HUES64 (cell line): ENCODE measurements around the gene WNT7B.

ENCODE experiments used
- H3K27ac ChIP-seq: 2 replicates; pipeline ENCODE4 v1.7.0; 2013; ENCODE audit warnings: low read depth, low read length, inconsistent platforms
- H3K27me3 ChIP-seq: 2 replicates; pipeline ENCODE4 v1.6.1; 2013; ENCODE audit warnings: mild to moderate bottlenecking, low read length; ENCODE audit not compliant: insufficient read depth
- H3K36me3 ChIP-seq: 2 replicates; pipeline ENCODE4 v1.6.1; 2013; ENCODE audit warnings: mild to moderate bottlenecking, low read length; ENCODE audit not compliant: insufficient read depth
- H3K4me1 ChIP-seq: 2 replicates; pipeline ENCODE4 v1.6.1; 2013; ENCODE audit warnings: mild to moderate bottlenecking, low read length, moderate library complexity; ENCODE audit not compliant: insufficient read depth
- H3K4me3 ChIP-seq: 2 replicates; pipeline ENCODE4 v1.5.1; 2013; ENCODE audit warnings: mild to moderate bottlenecking, low read length, moderate library complexity
- H3K9ac ChIP-seq: 2 replicates; pipeline ENCODE4 v1.6.1; 2013; ENCODE audit warnings: mild to moderate bottlenecking, low read depth, low read length
- H3K9me3 ChIP-seq: 2 replicates; pipeline ENCODE4 v1.6.1; 2013; ENCODE audit warnings: low read depth, low read length; ENCODE audit not compliant: insufficient read depth
- WGBS: fragments of 150-250, 120-280 bp; methylation state at CpG from one replicate; pipeline ENCODE4 v1.1.7; 2013; ENCODE audit warnings: missing lambda C conversion rate; 5-methylcytosine and 5-hydroxymethylcytosine counted together

Gene WNT7B

GRCh38 chr22:45931042-45931441 is 45.9 kb downstream of the WNT7B start:
- no peak overlapping the region for H3K27ac ChIP-seq
- H3K9me3 ChIP-seq = no peaks in the 10 kb centered on the region
- H3K27me3 ChIP-seq = no peaks in the 10 kb centered on the region
- no peaks in the 10 kb centered on the region for H3K36me3 ChIP-seq
- H3K9ac ChIP-seq = no peak overlapping the region
- whole genome bisulfite sequencing = 95% methylated on average over 38 of the region's 38 CpGs
- H3K4me1 ChIP-seq = no peaks in the 10 kb centered on the region
- H3K4me3 ChIP-seq = no peak overlapping the region

- Histone ChIP-seq H3K27ac (no peak overlapping the region), H3K9me3 (no peaks in the 10 kb centered on the region), H3K27me3 (no peaks in the 10 kb centered on the region), H3K4me3 (no peak overlapping the region), H3K9ac (no peak overlapping the region), H3K36me3 (no peaks in the 10 kb centered on the region), H3K4me1 (no peaks in the 10 kb centered on the region)
- WGBS = 88% methylated on average over 14 of the region's 14 CpGs
Measured at GRCh38 chr22:45930324-45930723, 46.6 kb downstream of the WNT7B start.

- no peaks in the 10 kb centered on the region for H3K36me3 ChIP-seq
- 93% methylated on average over 4 of the region's 4 CpGs for WGBS
Measured at GRCh38 chr22:45929649-45930048, 47.3 kb downstream of the WNT7B start.

GRCh38 chr22:45928726-45929368 is 48.1 kb downstream of the WNT7B start:
- Histone ChIP-seq H3K4me1 (no peaks in the 10 kb centered on the region), H3K4me3 (no peak overlapping the region), H3K27ac (no peak overlapping the region), H3K36me3 (no peaks in the 10 kb centered on the region), H3K27me3 (no peaks in the 10 kb centered on the region), H3K9me3 (no peaks in the 10 kb centered on the region), H3K9ac (no peak overlapping the region)
- 88% methylated on average over 10 of the region's 10 CpGs for WGBS

More at GRCh38 chr22:45929649-45930048, 47.3 kb downstream of the WNT7B start:
- Histone ChIP-seq H3K27me3 (no peaks in the 10 kb centered on the region), H3K9me3 (no peaks in the 10 kb centered on the region), H3K4me1 (no peaks in the 10 kb centered on the region), H3K4me3 (no peak overlapping the region), H3K9ac (no peak overlapping the region), H3K27ac (no peak overlapping the region)

GRCh38 chr22:45927059-45927458 is 49.9 kb downstream of the WNT7B start:
- Histone ChIP-seq H3K4me1 (no peaks in the 10 kb centered on the region), H3K9ac (no peak overlapping the region), H3K27me3 (no peaks in the 10 kb centered on the region), H3K4me3 (no peak overlapping the region), H3K27ac (no peak overlapping the region), H3K9me3 (no peaks in the 10 kb centered on the region), H3K36me3 (no peaks in the 10 kb centered on the region)
- WGBS = 93% methylated on average over 9 of the region's 9 CpGs

GRCh38 chr22:45926433-45926832 is 50.5 kb downstream of the WNT7B start:
- no peak overlapping the region for H3K4me3 ChIP-seq
- 94% methylated on average over 11 of the region's 11 CpGs for WGBS
- H3K27me3 ChIP-seq = no peaks in the 10 kb centered on the region
- H3K9ac ChIP-seq = no peak overlapping the region
- H3K9me3 ChIP-seq = no peaks in the 10 kb centered on the region
- no peaks in the 10 kb centered on the region for H3K36me3 ChIP-seq
- H3K4me1 ChIP-seq = no peaks in the 10 kb centered on the region
- H3K27ac ChIP-seq = no peak overlapping the region

- no peak overlapping the region for H3K4me3 ChIP-seq
- WGBS = 91% methylated on average over 16 of the region's 16 CpGs
- no peaks in the 10 kb centered on the region for H3K9me3 ChIP-seq
- H3K9ac ChIP-seq = no peak overlapping the region
- H3K4me1 ChIP-seq = no peaks in the 10 kb centered on the region
- no peaks in the 10 kb centered on the region for H3K27me3 ChIP-seq
- H3K27ac ChIP-seq = no peak overlapping the region
- no peaks in the 10 kb centered on the region for H3K36me3 ChIP-seq
Measured at GRCh38 chr22:45925811-45926351, 51.1 kb downstream of the WNT7B start.

GRCh38 chr22:45923835-45924234 is 53.1 kb downstream of the WNT7B start:
- H3K27ac ChIP-seq = no peak overlapping the region
- no peak overlapping the region for H3K9ac ChIP-seq
- H3K36me3 ChIP-seq = no peaks in the 10 kb centered on the region
- H3K4me1 ChIP-seq = no peaks in the 10 kb centered on the region
- no peak overlapping the region for H3K4me3 ChIP-seq
- no peaks in the 10 kb centered on the region for H3K27me3 ChIP-seq
- WGBS = 89% methylated on average over 22 of the region's 22 CpGs
- H3K9me3 ChIP-seq = no peaks in the 10 kb centered on the region

GRCh38 chr22:45923212-45923611 is 53.8 kb downstream of the WNT7B start:
- no peak overlapping the region for H3K4me3 ChIP-seq
- H3K9ac ChIP-seq = no peak overlapping the region
- no peaks in the 10 kb centered on the region for H3K4me1 ChIP-seq
- WGBS = 92% methylated on average over 9 of the region's 9 CpGs
- no peaks in the 10 kb centered on the region for H3K36me3 ChIP-seq
- no peaks in the 10 kb centered on the region for H3K27me3 ChIP-seq
- no peak overlapping the region for H3K27ac ChIP-seq
- H3K9me3 ChIP-seq = no peaks in the 10 kb centered on the region

GRCh38 chr22:45922661-45923060 is 54.3 kb downstream of the WNT7B start:
- Histone ChIP-seq H3K4me3 (no peak overlapping the region), H3K4me1 (no peaks in the 10 kb centered on the region), H3K9ac (no peak overlapping the region), H3K9me3 (no peaks in the 10 kb centered on the region), H3K36me3 (no peaks in the 10 kb centered on the region), H3K27me3 (no peaks in the 10 kb centered on the region), H3K27ac (no peak overlapping the region)
- WGBS = 94% methylated on average over 29 of the region's 29 CpGs

- Histone ChIP-seq H3K9ac (no peak overlapping the region), H3K27ac (no peak overlapping the region), H3K36me3 (no peaks in the 10 kb centered on the region), H3K4me3 (no peak overlapping the region), H3K27me3 (no peaks in the 10 kb centered on the region), H3K9me3 (no peaks in the 10 kb centered on the region), H3K4me1 (no peaks in the 10 kb centered on the region)
- WGBS = 92% methylated on average over 15 of the region's 15 CpGs
Measured at GRCh38 chr22:45922256-45922655, 54.7 kb downstream of the WNT7B start.
